ENCODE data around the gene SP8. TPM values are rescaled to one million over a fixed set of nuclear protein-coding genes. Genes with fewer than 3 reads are reported as not detected.

The SP8 gene
- total RNA-seq, 4 donors from 2014 or later, result 0.21 TPM; not detected in 3

DNA sequence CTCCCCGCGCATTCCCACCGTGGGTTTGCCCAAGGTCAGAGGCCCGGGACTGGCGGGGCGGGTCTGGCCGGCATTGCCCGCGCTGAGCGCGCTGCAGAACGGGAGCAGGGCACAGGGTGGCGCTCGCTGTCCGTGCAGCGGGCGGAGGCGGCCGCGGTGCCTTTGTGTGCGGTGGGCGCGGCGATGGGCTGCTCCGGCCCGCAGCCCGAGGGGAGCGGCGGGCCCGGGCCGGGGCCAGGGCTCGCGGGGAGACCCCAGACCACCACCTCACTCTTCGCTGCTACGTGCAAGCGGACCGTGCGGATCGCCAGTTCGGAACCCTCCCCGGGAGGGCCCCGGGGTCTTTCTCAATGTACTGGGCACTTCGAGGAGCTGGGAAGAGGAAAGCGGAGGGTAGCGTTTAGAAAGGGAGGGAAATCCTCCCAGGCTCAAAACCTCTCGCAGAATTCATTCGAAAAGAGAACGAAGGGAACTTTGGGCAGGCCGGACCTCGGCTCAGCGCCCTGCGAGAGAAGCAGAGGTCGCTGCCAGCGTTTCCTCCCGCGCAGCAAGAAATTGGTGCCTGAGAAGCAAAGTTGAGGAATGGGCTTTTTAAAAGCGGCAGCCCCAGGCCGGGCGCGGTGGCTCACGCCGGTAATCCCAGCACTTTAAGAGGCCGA, 8.5 kb downstream of the SP8 start:
- 2 to 3% methylated on average over 45 of the region's 63 CpGs for WGBS, 2 donors
- Histone ChIP-seq H3K27me3 (peaks cover 0 to 99% of the 10 kb centered on the region in 2 donors), H3K27ac (no peak overlapping the region), H3K9me3 (no peaks in the 10 kb centered on the region), H3K4me1 (peaks cover 0 to 16% (median 2%) of the 10 kb centered on the region in 4 donors), H3K36me3 (no peaks in the 10 kb centered on the region), H3K4me3 (peak overlapping the region in 1 of 4 donors; percentile 39)
- TF ChIP-seq, protein P1, sequence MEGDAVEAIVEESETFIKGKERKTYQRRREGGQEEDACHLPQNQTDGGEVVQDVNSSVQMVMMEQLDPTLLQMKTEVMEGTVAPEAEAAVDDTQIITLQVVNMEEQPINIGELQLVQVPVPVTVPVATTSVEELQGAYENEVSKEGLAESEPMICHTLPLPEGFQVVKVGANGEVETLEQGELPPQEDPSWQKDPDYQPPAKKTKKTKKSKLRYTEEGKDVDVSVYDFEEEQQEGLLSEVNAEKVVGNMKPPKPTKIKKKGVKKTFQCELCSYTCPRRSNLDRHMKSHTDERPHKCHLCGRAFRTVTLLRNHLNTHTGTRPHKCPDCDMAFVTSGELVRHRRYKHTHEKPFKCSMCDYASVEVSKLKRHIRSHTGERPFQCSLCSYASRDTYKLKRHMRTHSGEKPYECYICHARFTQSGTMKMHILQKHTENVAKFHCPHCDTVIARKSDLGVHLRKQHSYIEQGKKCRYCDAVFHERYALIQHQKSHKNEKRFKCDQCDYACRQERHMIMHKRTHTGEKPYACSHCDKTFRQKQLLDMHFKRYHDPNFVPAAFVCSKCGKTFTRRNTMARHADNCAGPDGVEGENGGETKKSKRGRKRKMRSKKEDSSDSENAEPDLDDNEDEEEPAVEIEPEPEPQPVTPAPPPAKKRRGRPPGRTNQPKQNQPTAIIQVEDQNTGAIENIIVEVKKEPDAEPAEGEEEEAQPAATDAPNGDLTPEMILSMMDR (IDR thresholded peaks at IDR 0.05), result peak in 4 of 5 experiments; percentile 28 to 65 (median 59)
- no peak for TF ChIP-seq EP300 (IDR thresholded peaks at IDR 0.05)
- DNase-seq (ENCODE audit: low spot score in 2 of 2), result no peak

DNA sequence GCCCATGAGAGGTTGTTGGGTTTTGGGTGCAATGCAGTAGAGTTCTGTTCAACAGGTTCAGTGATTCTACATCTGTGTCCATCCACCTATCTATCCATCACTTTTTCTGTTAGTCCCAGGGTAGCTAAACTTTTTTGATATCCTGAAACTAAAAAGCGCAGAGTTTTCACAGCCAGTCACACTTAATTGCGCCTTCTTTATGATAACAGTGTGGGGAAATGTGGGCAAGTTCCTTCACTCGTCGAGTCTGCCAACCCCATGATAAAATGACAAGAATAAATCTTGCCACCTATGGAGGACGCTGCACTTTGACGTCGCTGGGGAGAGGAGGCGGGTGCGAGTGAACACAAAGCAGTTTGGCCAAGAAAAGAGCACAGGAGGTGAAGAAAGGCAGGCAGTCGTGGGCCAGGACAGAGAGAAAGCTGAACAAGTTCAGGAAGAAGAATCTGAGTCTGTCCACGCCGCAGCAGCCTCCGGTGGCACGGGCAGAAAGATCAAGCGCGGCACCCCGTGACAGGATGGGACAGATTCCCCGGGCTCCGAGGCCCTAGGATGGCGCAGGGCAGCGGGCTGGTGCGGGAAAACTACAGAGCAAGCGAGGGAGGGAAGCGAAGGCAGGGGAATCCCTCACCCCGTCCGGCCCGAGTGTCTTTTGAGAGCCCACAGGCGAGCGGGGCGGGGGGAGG, 9.2 kb downstream of the SP8 start:
- no peaks in the 10 kb centered on the region for H3K9me3 ChIP-seq
- H3K27me3 ChIP-seq, result peaks cover 0 to 99% of the 10 kb centered on the region in 2 donors
- no peak for DNase-seq (ENCODE audit: low spot score in 2 of 2)
- 9 to 11% methylated on average over 30 of the region's 30 CpGs for WGBS, 2 donors
- TF ChIP-seq, protein P1 (IDR thresholded peaks at IDR 0.05), result no peak
- TF ChIP-seq POLR2A (IDR thresholded peaks at IDR 0.05), result no peak
- no peak for TF ChIP-seq EP300 (IDR thresholded peaks at IDR 0.05)
- H3K27ac ChIP-seq, result no peak overlapping the region
- peak overlapping the region in 1 of 4 donors; percentile 39 for H3K4me3 ChIP-seq
- peaks cover 0 to 16% (median 2%) of the 10 kb centered on the region in 4 donors for H3K4me1 ChIP-seq
- H3K36me3 ChIP-seq, result no peaks in the 10 kb centered on the region

DNA sequence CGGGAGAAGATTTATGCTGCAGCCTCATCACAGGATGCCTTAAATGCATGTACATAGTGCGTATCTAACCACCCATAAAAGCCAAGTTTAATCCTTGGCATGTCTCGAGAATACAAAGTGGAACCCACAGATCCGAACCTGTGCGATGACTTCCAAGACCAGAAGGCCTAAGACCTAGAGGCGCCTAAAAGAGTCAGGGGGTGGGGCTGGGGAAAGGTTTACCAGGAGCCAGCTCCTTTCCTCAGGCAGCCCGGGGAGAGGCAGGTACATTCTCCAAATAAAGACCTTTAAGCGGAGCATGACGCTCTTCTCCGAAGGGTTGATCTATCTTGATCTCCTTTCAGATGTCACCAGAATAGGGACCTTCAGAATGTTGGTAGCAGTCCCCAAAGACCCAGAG, 9.7 kb downstream of the SP8 start:
- H3K4me3 ChIP-seq, result no peak overlapping the region
- peaks cover 0 to 16% (median 2%) of the 10 kb centered on the region in 4 donors for H3K4me1 ChIP-seq
- H3K9me3 ChIP-seq, result no peaks in the 10 kb centered on the region
- H3K36me3 ChIP-seq, result no peaks in the 10 kb centered on the region
- peaks cover 0 to 98% of the 10 kb centered on the region in 2 donors for H3K27me3 ChIP-seq
- 15 to 31% methylated on average over 9 of the region's 10 CpGs for WGBS, 2 donors
- TF ChIP-seq POLR2A (IDR thresholded peaks at IDR 0.05) (no peak), EP300 (IDR thresholded peaks at IDR 0.05) (no peak)
- TF ChIP-seq, protein P1 (IDR thresholded peaks at IDR 0.05), result no peak
- DNase-seq (ENCODE audit: low spot score in 2 of 2), result no peak
- no peak overlapping the region for H3K27ac ChIP-seq

DNA sequence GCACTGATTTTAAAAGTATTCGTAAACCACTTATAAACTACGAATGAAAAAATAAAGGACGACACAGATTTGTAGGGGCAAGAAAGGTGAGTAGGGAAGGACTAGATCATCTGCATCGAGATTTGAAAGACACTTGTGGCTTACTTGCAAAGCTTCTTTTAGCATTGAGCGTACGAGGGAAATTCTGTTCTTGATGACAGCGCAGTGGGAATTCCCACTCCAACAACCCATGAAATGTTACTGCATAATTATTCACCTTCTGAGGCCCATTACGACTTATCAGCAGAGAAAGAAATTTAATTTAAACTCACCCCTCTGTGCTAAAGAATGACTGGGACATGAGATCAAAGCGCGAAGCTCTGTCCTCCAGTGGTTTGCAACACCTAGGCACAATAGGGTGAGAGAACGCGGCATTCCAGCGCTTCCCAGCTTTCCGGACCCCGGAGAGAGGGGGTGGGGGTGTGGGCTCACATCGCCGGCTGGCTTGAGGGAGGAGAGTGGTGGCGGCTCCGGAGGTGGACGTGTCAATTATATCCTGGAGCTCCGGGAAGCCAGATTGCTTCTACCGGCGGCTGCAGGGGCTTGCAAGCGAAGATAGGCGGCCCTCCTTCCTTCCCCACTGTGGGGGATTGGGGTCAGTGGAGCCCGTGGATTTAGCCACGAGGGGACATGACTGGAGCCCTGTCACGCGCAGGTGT, 10.3 kb downstream of the SP8 start:
- H3K27me3 ChIP-seq, result peaks cover 0 to 96% of the 10 kb centered on the region in 2 donors
- peaks cover 0 to 16% (median 2%) of the 10 kb centered on the region in 4 donors for H3K4me1 ChIP-seq
- TF ChIP-seq EP300 (IDR thresholded peaks at IDR 0.05) (no peak), POLR2A (IDR thresholded peaks at IDR 0.05) (no peak)
- TF ChIP-seq, protein P1 (IDR thresholded peaks at IDR 0.05), result no peak
- H3K36me3 ChIP-seq, result no peaks in the 10 kb centered on the region
- no peak overlapping the region for H3K4me3 ChIP-seq
- WGBS, 2 donors, result 7 to 13% methylated on average over 27 to 28 of the region's 29 CpGs
- no peak overlapping the region for H3K27ac ChIP-seq
- DNase-seq (ENCODE audit: low spot score in 2 of 2), result no peak
- H3K9me3 ChIP-seq, result no peaks in the 10 kb centered on the region

DNA sequence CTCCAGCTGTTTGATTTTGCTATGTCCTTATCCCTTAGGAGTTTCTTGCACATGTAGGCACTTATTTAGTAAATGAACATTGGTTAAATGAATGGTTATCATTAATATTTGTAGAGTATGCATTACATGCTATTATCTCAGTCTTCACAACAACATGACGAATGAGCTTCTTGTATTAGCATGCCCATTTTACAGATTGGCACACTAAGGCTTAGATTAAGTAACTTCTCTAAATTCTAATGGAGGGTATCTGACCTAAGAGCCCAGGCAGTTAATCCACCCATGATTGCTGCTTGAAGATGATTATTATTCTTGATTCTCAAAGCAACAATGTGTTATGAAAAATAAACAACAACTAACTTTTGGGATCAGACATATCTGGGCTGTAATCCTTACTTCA, 32.7 kb downstream of the SP8 start:
- Histone ChIP-seq H3K9me3 (no peaks in the 10 kb centered on the region), H3K27ac (no peak overlapping the region), H3K36me3 (no peaks in the 10 kb centered on the region), H3K4me3 (no peak overlapping the region), H3K4me1 (no peaks in the 10 kb centered on the region), H3K27me3 (no peaks in the 10 kb centered on the region)
- TF ChIP-seq, protein P1 (IDR thresholded peaks at IDR 0.05), result no peak
- TF ChIP-seq POLR2A (IDR thresholded peaks at IDR 0.05), result no peak
- TF ChIP-seq EP300 (IDR thresholded peaks at IDR 0.05), result no peak
- no peak for DNase-seq (ENCODE audit: low spot score in 2 of 2)
- 96 to 100% methylated on average over 1 of the region's 1 CpG for WGBS, 2 donors
